ENCODE data around the gene AP5Z1. TPM values are rescaled to one million over a fixed set of nuclear protein-coding genes. Genes with fewer than 3 reads are reported as not detected.

The AP5Z1 gene
- total RNA-seq, 1 donor: 35.5 TPM

DNA sequence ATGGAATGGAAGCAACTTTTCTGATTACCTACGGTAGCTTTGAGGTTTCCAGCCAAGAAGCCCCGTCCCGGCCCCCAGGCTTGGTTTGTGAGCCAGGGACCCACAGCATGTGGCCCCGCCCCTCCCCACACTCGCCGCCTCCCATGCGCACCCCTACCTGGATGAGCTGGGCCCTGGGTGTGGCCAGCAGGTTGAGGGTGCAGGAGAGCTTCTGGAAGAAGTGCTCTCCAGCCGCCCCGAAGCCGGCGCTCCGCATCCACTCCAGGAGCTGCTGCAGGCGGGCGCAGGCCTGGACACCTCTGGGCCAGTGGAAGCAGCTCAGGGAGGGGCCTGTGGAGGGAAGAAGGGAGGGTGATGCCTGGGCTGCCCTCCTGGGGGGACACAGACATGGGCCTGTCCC is 39.7 kb downstream of the AP5Z1 start:
- TF ChIP-seq CTCF (IDR thresholded peaks at IDR 0.05; ENCODE audit: insufficient read depth, low read length): no peak
- DNase-seq (ENCODE audit: low read depth): no peak
- H3K4me3 ChIP-seq (ENCODE audit: low read depth, low read length): no peak overlapping the region

DNA sequence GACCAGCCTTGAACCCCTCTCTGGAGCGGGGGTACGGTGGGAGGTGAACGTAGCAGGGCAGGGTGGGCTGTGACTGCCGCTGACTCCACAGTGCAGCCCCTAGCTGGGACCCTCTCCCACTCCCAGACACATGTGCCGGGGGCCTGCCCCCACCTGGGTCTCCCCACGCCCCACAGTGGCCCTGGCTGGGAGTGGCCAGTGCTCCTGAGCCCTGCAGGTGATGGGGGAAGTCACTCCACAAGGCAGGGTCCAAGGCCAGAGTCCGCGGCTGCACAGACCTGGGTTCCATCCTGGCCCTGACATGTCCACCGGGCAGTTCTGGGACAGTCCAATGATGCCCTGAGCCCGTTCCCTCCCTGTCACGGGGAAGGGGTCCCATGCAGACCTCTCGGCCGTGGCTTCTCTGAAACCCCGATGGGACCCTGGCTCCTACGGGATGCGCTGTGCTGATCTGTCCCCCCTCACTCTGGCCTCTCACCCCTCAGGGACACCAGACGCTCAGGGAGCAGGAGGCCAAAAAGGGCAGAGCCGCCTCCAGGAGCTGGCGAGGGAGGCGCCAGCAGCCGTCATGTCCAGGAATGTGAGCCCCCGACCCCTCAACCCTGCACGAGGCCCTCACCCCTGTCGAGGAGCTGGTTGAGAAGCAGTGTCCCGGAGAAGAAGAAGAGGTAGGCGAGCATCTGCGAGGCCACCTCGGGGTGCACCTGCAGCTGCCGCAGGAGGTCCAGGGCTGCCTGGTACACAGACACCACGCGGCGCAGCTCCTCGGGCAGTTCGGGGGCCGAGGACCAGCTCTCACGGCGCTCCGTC is 40.4 kb downstream of the AP5Z1 start:
- TF ChIP-seq CTCF (IDR thresholded peaks at IDR 0.05; ENCODE audit: insufficient read depth, low read length): no peak
- DNase-seq (ENCODE audit: low read depth): no peak
- H3K4me3 ChIP-seq (ENCODE audit: low read depth, low read length): no peak overlapping the region

DNA sequence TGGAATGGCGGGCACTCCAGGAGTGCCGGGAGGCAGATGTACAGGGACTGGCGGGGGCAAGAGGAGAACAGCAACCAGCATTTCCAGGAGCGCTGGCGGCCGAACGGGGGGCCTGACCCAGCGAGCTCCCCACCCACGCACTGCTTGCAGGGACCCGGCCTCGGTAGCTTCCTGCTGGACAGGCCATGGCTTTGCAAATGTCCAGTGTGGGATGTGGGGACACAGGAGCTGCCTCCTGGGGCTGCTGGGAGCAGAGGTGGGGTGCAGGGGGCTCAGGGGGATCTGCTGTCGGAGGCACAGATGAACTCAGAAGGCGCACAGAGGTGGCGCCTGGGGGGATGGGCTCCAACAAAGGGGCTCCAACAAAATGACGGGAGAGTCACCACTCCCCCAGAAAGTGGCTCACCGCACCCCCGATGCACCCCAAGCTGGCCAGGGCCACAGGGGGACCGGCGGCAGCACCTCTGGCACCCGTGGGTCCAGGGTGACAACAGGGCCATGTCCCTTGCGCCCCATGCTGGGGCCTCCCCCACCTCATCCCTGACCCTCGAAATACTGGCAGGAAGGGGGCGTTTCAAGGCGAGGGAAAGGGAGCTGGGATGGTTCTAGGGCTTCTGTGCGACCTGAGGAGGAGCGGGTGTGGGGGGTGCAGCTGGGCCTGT is 41.1 kb downstream of the AP5Z1 start:
- no peak for TF ChIP-seq CTCF (IDR thresholded peaks at IDR 0.05; ENCODE audit: insufficient read depth, low read length)
- no peak overlapping the region for H3K4me3 ChIP-seq (ENCODE audit: low read depth, low read length)
- DNase-seq (ENCODE audit: low read depth): no peak

DNA sequence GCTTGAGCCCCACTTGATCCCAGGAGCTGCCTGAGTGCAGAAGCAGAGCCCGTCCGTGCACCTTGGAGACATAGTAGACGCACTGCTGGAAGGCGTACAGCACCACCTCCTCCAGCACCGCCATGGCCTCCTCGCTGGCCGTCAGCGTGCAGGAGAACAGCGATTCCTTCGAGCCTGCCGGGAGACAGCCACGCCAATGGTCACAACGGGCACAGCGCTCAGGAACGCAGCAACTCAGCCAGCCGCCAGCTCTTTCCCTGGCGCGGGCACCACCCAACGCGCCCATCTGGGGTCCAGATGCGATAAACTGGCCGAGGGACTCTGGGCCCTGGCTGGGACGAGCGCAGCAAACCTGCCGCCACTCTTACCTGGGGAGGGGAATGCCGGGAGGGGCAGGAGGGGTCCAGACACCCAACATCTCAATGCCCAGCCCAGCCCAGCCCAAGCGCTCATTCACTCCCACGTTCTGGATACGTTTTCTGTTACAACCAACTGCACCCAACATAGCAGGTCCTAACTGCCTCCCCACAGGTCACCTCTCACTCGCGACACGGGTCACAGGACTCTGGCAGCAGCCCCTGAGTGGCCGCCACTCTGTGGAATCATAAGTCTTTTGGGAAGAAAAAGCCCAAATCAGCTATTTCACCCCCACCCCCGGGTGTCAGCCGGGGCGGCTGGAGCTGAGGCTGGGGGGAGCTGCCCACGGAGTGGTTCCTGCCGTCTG is 41.9 kb downstream of the AP5Z1 start:
- no peak for TF ChIP-seq CTCF (IDR thresholded peaks at IDR 0.05; ENCODE audit: insufficient read depth, low read length)
- no peak for DNase-seq (ENCODE audit: low read depth)
- no peak overlapping the region for H3K4me3 ChIP-seq (ENCODE audit: low read depth, low read length)

- no peak overlapping the region for H3K4me3 ChIP-seq (ENCODE audit: low read depth, low read length)
- TF ChIP-seq CTCF (IDR thresholded peaks at IDR 0.05; ENCODE audit: insufficient read depth, low read length): no peak
- no peak for DNase-seq (ENCODE audit: low read depth)
These were observed 42.8 kb downstream of the AP5Z1 start for GRCh38 chr7:4818000-4818794.
